ENCODE data around the gene TRPC4AP.
A peak's percentile ranks its signal among the peaks of the same experiment; 100 is the strongest.

The TRPC4AP gene

DNA sequence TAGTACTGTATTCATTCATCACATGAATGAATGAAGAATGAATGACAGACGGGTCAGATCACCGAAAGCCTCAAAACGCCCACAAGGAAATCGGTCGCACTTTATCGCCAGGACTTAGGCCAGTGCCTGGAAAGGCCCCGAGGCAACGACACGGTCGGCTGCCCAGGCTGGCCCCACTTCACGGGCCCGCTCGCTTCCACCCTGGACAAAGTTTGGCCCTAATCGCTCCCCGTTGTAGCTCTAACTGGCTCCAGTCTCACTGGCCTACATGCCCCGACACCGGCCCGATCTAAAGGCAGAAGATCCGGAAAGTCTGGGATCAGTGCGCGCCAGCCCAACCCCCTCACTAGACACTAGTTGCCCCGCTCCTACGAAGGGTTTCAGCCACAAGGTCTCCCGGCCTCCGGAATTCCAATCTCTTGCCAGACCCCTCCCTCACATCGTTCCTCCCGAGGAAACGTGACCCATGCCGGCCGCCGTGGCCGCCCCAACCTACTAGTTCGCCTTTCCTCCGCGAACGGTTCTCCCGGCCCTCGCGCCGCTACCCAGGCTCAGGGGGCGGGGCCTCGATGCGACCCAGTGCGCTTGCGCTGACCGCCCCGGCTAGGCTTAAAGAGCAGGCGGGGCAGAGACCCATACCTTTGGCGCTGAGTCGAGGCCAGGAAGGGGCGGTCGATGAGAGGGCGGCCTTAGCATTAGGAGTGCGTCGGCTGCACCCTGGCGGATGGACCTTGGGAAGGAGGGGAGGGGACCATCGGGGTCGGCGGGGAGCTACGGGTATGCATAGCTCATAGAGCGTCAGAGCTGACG, 137.2 kb downstream of the TRPC4AP start, which contains the start of the genes GSS and MYH7B:
TSS of gene GSS (minus strand) at position 576 of the 810 bp plus-strand sequence. CDS start 3,954 bp downstream, outside the sequence.
TSS of gene MYH7B (plus strand) at position 638 of the 810 bp plus-strand sequence. CDS start 22,138 bp downstream, outside the sequence.
- peak; percentile 98 for DNase-seq

GRCh38 chr20:34954904-34955230, 137.7 kb downstream of the TRPC4AP start:
- DNase-seq = no peak

DNA sequence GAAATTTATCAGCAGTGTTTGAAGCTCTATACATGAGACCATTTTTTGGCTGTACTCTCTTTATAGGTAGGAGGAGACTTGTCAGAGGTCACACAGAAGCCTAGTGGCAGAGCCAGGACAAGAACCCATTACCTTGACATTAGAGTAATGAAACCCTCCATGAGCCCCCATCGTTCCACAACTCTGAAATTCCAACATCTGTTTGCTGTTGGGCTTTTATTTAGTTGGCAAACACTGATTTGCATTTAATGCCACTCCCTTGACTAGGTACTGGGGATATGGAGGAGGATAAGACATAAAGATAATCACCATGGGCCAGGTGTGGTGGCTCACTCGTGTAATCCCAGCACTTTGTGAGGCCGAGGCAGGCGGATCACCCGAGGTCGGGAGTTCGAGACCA, 138.6 kb downstream of the TRPC4AP start:
- DNase-seq = no peak

DNA sequence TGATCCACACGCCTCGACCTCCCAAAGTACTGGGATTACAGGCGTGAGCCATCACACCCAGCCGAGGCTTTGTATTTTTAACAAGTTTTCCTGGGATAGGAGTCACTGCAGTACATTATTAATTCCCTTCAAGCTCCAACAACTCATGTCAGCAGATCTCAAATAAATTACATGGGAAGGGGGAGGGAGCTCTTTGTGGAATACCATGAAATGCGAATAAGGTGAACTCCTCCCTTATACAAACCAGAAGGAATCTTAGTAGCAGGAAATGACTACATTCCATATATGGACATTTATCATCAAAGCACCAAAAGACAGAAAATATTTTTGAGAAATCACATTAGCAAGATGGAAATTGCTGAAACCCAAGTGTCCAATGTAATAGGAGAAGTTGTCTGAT, 139.9 kb downstream of the TRPC4AP start:
- DNase-seq = no peak

Measured in activated CD4-positive, alpha-beta T cell treated with anti-CD3 and anti-CD28 coated beads, Interleukin-2, amount 50 U/mL, for 16 hours (primary cell).